HG02973 (cell line): ENCODE measurements around the gene GLYATL1.

Experiments
- ATAC-seq: cut with Tn5 transposase; IDR thresholded peaks from one replicate; pipeline ENCODE4 v1.9.1; 2021; ENCODE audit warnings: moderate library complexity; ENCODE audit not compliant: unreplicated experiment

The GLYATL1 gene

GRCh38 chr11:58926251-58926650, 13.0 kb upstream of the GLYATL1 start:
- no peak for ATAC-seq

- ATAC-seq: no peak
Observed at GRCh38 chr11:58926695-58927094, 12.6 kb upstream of the GLYATL1 start.

GRCh38 chr11:58927393-58928106, 11.7 kb upstream of the GLYATL1 start:
- no peak for ATAC-seq

- ATAC-seq: no peak
Observed at GRCh38 chr11:58928107-58928499, 11.2 kb upstream of the GLYATL1 start.

- no peak for ATAC-seq
Observed at GRCh38 chr11:58928691-58929090, 10.6 kb upstream of the GLYATL1 start.

- no peak for ATAC-seq
Observed at GRCh38 chr11:58930926-58931325, 8.4 kb upstream of the GLYATL1 start.

GRCh38 chr11:58933661-58934060, 5.6 kb upstream of the GLYATL1 start:
- ATAC-seq: no peak

GRCh38 chr11:58934945-58935513, 4.3 kb upstream of the GLYATL1 start:
- ATAC-seq: no peak

GRCh38 chr11:58938398-58938797, 890 bp upstream of the GLYATL1 start:
- no peak for ATAC-seq

- no peak for ATAC-seq
Observed at GRCh38 chr11:58940028-58940427, 740 bp downstream of the GLYATL1 start.

- no peak for ATAC-seq
Observed at GRCh38 chr11:58941838-58942237, 2.5 kb downstream of the GLYATL1 start.

GRCh38 chr11:58945663-58946062, 6.4 kb downstream of the GLYATL1 start:
- ATAC-seq: no peak

GRCh38 chr11:58949184-58949583, 9.9 kb downstream of the GLYATL1 start:
- no peak for ATAC-seq

- ATAC-seq: peak; percentile 73
Observed at GRCh38 chr11:58957922-58958321, 18.6 kb downstream of the GLYATL1 start.

- peak; percentile 78 for ATAC-seq
Observed at GRCh38 chr11:58958500-58958899, 19.2 kb downstream of the GLYATL1 start.

GRCh38 chr11:58963551-58964104, 24.3 kb downstream of the GLYATL1 start:
- no peak for ATAC-seq

GRCh38 chr11:58965246-58965985, 26.1 kb downstream of the GLYATL1 start:
- ATAC-seq: no peak

GRCh38 chr11:58968251-58968711, 29.0 kb downstream of the GLYATL1 start:
- no peak for ATAC-seq

GRCh38 chr11:58977470-58977869, 38.2 kb downstream of the GLYATL1 start:
- no peak for ATAC-seq

- no peak for ATAC-seq
Observed at GRCh38 chr11:58979222-58979621, 39.9 kb downstream of the GLYATL1 start.

- ATAC-seq: no peak
Observed at GRCh38 chr11:58980159-58980843, 41.0 kb downstream of the GLYATL1 start.
